GM12891 (cell line): ENCODE measurements around the gene MGA.

Experiments used
- PAX5 ChIP-seq: IDR thresholded peaks from 2 replicates; pipeline ENCODE4 v1.6.1; 2011; ENCODE audit warnings: low read length, moderate library complexity, mild to moderate bottlenecking; ENCODE audit not compliant: insufficient read depth, severe bottlenecking
- POLR2A ChIP-seq: IDR thresholded peaks from 2 replicates; pipeline ENCODE4 v1.6.1; 2011; ENCODE audit warnings: low read depth, low read length, control low read depth
- POLR2AphosphoS5 ChIP-seq: IDR thresholded peaks from 2 replicates; pipeline ENCODE4 v1.6.1; 2011; ENCODE audit warnings: low read depth, low read length, control low read depth
- TAF1 ChIP-seq: IDR thresholded peaks from 2 replicates; pipeline ENCODE4 v1.6.1; 2011; ENCODE audit warnings: low read depth, low read length, control low read depth

- no peak for TF ChIP-seq POLR2A
- no peak for TF ChIP-seq POLR2AphosphoS5
- TF ChIP-seq TAF1 = no peak
- no peak for TF ChIP-seq PAX5
Observed at GRCh38 chr15:41661078-41661517, 893 bp downstream of the MGA start.
